RWPE2 (cell line): ENCODE data around the gene NR2F1-AS1.
"Not testable (repeated sequence)": the region's sequence is repeated elsewhere in the genome, so short reads cannot be mapped to it uniquely, and the experiment has no call there.

ENCODE experiments used
- ATAC-seq: fragments of 200-7000 bp; cut with Tn5 transposase; 3 replicates; pipeline ENCODE4 v1.9.1; 2021; ENCODE audit warnings: low read depth
- DNase-seq: peaks from one replicate; pipeline ENCODE4 v3.0.0-alpha.2; 2020; ENCODE audit warnings: low spot score
- H3K27ac ChIP-seq: fragments of 450-650 bp; 2 replicates; pipeline ENCODE4 v1.5.1; 2017; ENCODE audit warnings: mild to moderate bottlenecking; ENCODE audit not compliant: poor library complexity, severe bottlenecking
- H3K27me3 ChIP-seq: fragments of 250-450 bp; sonication (Bioruptor Pico); 2 replicates; pipeline ENCODE4 v1.5.1; 2021; ENCODE audit warnings: mild to moderate bottlenecking, moderate library complexity; ENCODE audit not compliant: insufficient read depth, poor library complexity, severe bottlenecking
- H3K36me3 ChIP-seq: fragments of 250-450 bp; sonication (Bioruptor Pico); 2 replicates; pipeline ENCODE4 v1.5.1; 2020; ENCODE audit warnings: low read depth, mild to moderate bottlenecking, moderate library complexity
- H3K4me1 ChIP-seq: fragments of 250-450 bp; sonication (Bioruptor Pico); 2 replicates; pipeline ENCODE4 v1.5.1; 2021; ENCODE audit warnings: mild to moderate bottlenecking, moderate library complexity; ENCODE audit not compliant: insufficient read depth, poor library complexity, severe bottlenecking
- H3K4me3 ChIP-seq: fragments of 250-450 bp; sonication (Bioruptor Pico); 2 replicates; pipeline ENCODE4 v1.5.1; 2021; ENCODE audit warnings: mild to moderate bottlenecking, moderate library complexity; ENCODE audit not compliant: severe bottlenecking
- H3K9me3 ChIP-seq: fragments of 250-450 bp; sonication (Bioruptor Pico); 2 replicates; pipeline ENCODE4 v1.5.1; 2021; ENCODE audit warnings: mild to moderate bottlenecking, moderate library complexity; ENCODE audit not compliant: severe bottlenecking
- TF ChIP-seq, protein P1 (sequence below): fragments of 450-650 bp; IDR thresholded peaks from one replicate; pipeline ENCODE4 v1.5.1; 2017; ENCODE audit warnings: mild to moderate bottlenecking, moderate library complexity; ENCODE audit not compliant: poor library complexity, severe bottlenecking

NR2F1-AS1 gene

DNA sequence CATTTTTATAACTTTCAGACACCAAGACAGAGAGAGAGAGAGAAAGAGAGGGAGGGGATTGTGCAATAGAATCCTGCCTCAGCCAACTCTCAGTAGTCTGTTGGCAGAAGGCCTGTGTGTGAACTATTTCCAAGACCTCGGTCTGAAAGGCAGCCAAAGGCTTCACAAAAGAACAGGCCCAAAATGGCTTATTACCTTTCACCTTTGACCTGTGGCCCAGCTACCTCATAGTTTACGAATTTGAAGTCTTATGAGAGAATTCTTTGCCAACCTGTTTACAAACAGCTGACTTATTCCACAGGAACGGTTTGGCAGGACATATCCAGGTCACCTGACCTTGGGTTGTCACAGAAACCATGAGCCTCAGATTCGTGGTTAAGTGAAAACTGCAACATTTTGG, 48.6 kb downstream of the NR2F1-AS1 start:
- no peak overlapping the region for H3K27ac ChIP-seq
- H3K4me1 ChIP-seq, result peaks cover 6% of the 10 kb centered on the region
- no peaks in the 10 kb centered on the region for H3K27me3 ChIP-seq
- H3K4me3 ChIP-seq, result no peak overlapping the region
- ATAC-seq (peak; percentile 66), DNase-seq (no peak)
- TF ChIP-seq, protein P1, sequence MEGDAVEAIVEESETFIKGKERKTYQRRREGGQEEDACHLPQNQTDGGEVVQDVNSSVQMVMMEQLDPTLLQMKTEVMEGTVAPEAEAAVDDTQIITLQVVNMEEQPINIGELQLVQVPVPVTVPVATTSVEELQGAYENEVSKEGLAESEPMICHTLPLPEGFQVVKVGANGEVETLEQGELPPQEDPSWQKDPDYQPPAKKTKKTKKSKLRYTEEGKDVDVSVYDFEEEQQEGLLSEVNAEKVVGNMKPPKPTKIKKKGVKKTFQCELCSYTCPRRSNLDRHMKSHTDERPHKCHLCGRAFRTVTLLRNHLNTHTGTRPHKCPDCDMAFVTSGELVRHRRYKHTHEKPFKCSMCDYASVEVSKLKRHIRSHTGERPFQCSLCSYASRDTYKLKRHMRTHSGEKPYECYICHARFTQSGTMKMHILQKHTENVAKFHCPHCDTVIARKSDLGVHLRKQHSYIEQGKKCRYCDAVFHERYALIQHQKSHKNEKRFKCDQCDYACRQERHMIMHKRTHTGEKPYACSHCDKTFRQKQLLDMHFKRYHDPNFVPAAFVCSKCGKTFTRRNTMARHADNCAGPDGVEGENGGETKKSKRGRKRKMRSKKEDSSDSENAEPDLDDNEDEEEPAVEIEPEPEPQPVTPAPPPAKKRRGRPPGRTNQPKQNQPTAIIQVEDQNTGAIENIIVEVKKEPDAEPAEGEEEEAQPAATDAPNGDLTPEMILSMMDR, result no peak
- H3K36me3 ChIP-seq, result no peaks in the 10 kb centered on the region
- no peaks in the 10 kb centered on the region for H3K9me3 ChIP-seq

DNA sequence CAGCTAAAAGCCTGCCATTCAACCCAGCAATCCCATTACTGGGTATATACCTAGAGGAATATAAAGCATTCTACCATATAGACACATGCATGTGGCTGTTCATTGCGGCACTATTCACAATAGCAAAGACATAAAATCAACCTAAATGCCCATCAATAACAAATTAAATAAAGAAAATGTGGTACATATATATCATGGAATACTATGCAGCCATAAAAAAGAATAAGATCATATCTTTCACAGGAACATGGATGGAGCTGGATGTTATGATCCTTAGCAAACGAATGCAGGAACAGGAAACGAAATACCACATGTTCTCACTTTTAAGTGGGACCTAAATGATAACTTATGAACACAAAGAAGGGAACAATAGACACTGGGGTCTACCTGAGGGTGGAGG, 59.2 kb downstream of the NR2F1-AS1 start:
- not testable (repeated sequence) for H3K27ac ChIP-seq, ATAC-seq, H3K9me3 ChIP-seq, H3K4me3 ChIP-seq, H3K36me3 ChIP-seq, H3K27me3 ChIP-seq, DNase-seq
- H3K4me1 ChIP-seq, result peaks cover 11% of the 10 kb centered on the region

DNA sequence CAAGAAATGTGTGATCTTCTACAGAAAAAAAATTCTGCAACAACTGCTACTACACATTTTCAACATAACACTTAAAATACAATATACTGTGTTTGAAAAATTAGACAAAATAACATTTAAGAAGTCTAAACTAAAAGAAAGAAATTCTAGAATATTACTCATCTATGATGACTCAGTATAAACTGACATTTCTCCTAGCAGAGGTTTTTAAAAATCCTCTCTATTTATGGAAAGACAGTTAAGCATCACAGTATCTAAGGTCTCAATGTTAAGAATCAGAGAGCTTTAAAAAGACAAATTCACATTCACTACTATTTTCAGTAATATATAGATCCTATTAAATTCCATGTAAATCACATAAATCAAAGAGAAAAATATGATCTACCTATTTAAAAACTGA, 61.3 kb downstream of the NR2F1-AS1 start:
- Histone ChIP-seq H3K9me3 (no peaks in the 10 kb centered on the region), H3K4me1 (peaks cover 11% of the 10 kb centered on the region), H3K27ac (no peak overlapping the region), H3K4me3 (no peak overlapping the region), H3K36me3 (no peaks in the 10 kb centered on the region), H3K27me3 (no peaks in the 10 kb centered on the region)
- TF ChIP-seq, protein P1, result no peak
- DNase-seq (no peak), ATAC-seq (no peak)

DNA sequence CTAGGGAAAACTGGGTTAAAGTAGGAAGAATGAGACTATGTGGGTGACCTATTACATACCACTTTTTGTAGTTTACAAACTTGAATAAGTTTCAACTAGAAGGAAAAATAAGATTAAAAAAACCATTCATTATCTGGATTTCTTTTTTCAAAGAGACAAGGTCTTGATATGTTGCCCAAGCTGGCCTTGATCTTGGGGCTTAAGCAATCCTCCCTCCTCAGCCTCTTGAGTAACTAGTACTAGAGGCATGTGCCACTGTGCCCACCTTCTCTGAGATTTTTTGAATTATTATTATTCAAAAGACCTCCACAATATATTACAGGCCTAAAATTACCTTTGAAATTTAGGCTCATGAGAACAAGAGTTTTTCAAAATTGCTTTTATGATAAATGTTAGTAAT, 63.2 kb downstream of the NR2F1-AS1 start:
- Histone ChIP-seq H3K36me3 (no peaks in the 10 kb centered on the region), H3K4me3 (no peak overlapping the region), H3K9me3 (no peaks in the 10 kb centered on the region), H3K27ac (no peak overlapping the region), H3K27me3 (no peaks in the 10 kb centered on the region), H3K4me1 (peaks cover 16% of the 10 kb centered on the region)
- ATAC-seq, result no peak
- DNase-seq, result no peak
- TF ChIP-seq, protein P1, result no peak

DNA sequence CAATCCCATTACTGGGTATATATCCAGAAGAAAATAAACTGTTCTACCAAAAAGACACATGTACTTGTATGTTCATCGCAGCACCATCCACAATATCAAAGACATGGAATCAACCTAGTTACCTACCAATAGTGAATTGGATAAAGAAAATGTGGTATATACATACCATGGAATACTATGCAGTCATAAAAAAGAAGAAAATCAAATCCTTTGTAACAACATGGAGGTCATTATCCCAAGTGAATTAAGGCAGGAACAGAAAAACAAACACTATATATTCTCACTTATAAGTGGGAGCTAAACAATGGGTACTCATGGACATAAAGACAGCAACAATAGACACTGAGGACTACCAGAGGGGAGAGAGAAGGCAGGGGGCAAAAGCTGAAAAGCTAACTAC, 67.7 kb downstream of the NR2F1-AS1 start:
- H3K36me3 ChIP-seq, result no peaks in the 10 kb centered on the region
- ATAC-seq (no peak), DNase-seq (no peak)
- peak overlapping the region; percentile 9 for H3K27ac ChIP-seq
- H3K4me1 ChIP-seq, result peaks cover 8% of the 10 kb centered on the region
- H3K27me3 ChIP-seq, result no peaks in the 10 kb centered on the region
- TF ChIP-seq, protein P1, result no peak
- no peaks in the 10 kb centered on the region for H3K9me3 ChIP-seq
- no peak overlapping the region for H3K4me3 ChIP-seq
